Stimulated activated CD4-positive, alpha-beta T cell treated with anti-CD3 and anti-CD28 coated beads, Interleukin-15, amount 100 ng/mL, for 24 hours (primary cell): ENCODE measurements around the gene QRICH1.
A peak's percentile ranks its signal among the peaks of the same experiment; 100 is the strongest.

Source experiments
- DNase-seq: peaks from one replicate; pipeline ENCODE4 v3.0.0-alpha.2; 2020

The QRICH1 gene, protein sequence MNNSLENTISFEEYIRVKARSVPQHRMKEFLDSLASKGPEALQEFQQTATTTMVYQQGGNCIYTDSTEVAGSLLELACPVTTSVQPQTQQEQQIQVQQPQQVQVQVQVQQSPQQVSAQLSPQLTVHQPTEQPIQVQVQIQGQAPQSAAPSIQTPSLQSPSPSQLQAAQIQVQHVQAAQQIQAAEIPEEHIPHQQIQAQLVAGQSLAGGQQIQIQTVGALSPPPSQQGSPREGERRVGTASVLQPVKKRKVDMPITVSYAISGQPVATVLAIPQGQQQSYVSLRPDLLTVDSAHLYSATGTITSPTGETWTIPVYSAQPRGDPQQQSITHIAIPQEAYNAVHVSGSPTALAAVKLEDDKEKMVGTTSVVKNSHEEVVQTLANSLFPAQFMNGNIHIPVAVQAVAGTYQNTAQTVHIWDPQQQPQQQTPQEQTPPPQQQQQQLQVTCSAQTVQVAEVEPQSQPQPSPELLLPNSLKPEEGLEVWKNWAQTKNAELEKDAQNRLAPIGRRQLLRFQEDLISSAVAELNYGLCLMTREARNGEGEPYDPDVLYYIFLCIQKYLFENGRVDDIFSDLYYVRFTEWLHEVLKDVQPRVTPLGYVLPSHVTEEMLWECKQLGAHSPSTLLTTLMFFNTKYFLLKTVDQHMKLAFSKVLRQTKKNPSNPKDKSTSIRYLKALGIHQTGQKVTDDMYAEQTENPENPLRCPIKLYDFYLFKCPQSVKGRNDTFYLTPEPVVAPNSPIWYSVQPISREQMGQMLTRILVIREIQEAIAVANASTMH

DNA sequence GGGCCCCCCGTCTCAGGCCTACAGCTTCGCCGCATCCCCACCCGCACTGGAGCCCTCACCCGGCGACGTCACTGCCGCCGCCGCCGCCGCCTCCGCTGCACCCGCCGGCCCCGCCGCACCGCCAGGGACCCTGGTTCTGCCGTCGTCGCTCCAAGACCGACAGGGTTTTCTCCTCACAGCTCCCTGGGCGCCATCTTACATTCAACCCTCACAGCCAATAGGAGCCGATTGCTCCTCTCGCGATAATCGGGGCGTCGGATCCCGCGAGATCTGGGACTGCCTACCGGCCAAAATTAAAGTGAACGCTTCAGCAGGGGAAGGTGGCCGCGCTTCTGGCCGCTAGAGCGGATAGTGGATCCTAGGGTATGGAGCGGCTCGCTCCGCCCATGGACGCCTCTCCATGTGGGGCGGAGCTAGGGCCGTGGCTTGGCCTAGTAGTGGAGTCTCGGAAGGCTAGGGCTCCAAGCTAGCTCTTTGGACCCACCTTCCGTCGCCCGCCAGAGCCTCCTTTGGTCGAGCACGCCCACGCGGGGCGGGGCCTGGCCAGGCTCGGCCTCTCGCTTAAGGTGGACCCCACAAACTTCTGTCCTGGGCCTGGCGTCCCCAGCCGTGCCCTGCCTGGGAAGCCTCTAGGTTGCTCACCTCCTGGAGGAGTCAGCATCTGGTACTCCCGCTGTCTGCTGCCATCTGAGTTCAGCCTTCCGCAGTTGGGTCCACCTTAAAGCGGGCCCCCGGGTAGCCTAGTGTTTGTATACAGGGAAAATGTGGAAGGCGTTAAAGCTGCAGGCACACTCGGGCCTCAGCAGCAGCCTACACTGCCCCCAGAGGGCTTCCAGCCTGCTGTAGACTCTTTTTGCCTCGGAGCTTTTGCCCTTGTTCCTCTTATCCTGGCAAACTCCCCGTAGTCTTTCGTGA is at the start of gene QRICH1:
Gene QRICH1, minus strand, starts transcription at position 219 of the 915 bp plus-strand sequence. CDS start 17,054 bp downstream, outside the sequence.
- peak; percentile 97 for DNase-seq

DNA sequence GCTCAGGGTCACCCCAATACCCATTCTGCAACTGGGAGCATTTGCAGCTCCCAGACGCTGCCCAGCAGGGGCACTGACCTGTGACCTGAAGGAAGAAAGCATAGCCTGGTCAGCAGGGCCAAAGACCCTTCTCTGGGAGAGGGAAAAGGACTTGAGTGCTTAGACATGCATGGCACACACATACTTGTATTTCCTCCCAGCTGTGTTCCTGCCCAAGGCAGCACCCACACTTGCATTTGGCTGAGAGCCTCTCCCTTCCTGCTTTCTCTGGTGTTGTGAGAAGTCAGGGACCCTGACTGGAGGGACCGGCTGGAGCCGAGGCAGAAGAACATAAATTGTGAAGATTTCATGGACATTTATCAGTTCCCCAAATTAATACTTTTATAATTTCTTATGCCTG is 46.2 kb upstream of the QRICH1 start:
- no peak for DNase-seq

DNA sequence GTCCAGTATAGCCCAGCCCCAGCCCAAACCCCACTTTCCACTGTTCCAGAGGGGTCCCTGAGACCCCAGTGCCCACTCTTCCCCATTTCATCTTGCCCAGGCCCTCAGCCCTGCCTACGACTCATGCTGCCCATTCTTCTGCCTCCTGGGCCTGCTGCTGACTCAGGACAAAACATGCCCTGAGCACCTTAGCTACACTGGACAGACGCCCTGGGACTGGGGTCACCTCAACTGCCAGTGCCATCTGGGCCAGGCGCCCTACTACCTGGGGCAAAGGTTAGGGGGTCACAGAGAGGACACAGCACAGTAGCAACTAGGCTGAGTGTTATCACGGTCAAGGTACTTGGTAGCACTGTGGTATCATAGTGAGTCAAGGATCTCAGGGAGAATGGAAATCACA is 41.6 kb upstream of the QRICH1 start:
- DNase-seq = no peak

DNA sequence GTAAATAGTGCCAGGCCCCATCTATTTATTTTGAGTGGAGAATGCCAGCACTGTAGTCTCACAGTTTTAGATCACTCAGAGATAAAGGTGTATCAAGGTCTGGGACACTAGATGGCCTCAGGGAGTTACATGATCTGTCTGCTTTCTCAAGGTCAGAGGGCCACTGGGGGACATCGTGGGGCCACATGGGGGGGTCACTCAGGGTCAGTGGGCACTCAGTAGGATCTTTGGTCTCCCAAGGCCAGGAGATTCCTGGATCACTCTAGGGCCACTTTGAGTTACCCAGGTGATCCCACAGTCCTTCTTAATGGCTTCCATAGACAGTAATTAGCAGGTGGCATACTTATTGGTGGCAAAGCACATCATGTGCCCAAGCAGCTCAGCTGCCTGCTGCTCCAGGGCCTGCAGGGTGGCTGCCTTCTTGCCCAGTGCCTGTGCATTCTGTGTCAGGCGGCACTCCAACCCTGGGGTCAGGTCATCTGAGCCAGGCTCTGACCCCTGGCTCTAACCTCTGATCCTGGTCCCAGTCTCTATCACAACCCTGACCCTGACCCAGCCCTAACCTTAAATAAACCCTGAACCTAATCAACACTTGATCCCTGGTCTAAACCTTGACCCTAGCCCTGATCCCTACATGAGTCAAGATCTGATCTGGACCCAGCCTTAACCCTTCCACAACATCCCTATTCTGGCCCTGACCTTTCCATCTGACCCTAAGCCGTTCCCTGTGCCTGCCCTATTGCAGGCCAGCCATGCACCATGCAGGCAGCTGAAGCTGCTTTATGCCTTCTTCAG is 40.8 kb upstream of the QRICH1 start:
- DNase-seq = no peak

DNA sequence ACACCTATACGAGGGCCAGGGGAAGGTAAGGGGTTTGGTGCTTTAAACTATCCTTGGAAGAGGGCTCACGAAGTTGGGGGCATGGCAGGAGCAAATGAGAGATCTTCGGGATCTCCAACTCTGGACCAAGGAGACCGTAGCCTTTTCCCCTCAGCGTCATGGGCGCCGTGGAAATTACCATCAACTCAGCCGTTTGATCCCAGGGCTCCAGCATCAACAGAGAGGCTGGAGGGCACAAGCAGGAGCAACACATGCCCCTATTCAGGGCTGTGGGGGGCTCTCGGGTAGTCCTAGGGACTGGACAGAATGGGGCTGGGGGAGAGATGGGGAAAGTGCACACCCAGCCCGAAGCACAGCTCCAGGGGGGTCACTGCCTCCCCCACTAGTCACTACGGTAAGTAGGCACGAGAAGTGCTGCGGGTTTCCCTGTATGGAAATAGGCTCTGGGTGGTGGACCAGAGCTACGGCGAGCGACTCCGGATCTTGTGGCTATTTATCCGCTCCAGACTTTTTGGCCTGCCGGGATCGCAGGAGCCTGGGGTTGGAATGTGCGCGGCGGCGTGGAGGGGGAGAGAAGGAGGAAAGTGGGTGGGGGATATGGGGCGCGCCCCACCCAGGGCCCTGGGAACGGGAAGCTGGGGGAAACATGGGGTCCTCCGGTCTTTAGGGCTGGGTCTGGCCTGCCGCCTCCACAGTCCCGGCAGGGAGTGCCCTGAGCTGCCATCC is 39.5 kb upstream of the QRICH1 start:
- DNase-seq = no peak

DNA sequence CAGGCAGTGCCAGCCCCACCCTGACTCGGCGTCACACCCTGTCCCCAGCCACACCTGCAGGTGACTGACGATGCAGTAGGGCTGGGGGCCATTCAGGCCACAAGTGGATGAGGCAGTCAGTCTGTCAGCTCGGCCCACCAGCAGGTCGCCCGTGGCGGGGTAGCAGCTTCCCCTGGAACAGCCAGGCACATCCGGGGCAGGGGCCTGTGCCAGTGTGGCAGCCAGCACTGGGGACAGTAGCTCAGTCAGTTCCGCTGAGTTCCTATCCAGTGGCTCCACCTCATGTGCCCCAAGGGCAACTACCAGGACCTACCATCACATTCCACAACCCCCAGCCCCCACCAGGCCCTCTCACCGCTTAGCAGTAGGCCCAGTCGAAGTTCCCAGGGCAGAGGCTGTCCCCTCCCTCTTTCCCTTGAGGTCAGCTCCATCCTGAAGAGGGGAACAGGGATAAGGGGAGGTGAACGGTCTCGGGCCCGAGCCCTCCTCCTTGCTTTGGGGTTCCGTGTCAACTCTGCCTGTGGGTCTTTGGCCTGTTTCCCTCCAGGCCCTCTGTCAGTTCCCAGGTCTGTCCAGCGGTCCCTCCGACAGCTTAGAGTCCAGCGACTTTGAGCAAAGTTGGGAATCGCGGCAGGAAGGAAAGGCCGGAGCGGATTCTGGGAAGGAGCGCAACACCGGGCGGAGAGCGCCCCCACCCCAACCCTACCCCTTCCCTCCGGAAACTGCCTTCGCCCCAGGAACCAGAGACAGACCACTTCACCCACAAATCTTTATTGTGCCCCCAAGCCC is 38.8 kb upstream of the QRICH1 start, which contains the start of gene LAMB2:
Gene LAMB2, minus strand, starts transcription at position 614 of the 789 bp plus-strand sequence. Its CDS starts 183 bp downstream, at position 431.
- DNase-seq = no peak

DNA sequence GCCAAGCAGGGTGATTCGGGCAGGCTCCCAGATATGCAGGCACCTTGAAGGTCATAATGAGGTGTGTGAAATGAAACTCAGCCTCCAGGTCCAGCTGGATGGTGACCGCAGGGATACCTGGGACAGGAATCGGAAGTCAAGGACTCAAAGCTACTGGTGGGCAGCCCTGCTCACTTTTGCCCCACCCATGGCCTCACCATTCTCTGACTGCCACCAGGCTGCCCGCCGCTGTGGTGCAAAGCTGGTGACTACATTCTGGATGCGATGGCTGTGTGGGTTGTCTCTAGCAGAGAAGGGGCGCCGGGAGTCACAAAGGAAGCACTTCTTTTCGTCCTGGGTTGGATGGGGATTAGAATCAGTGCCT is 38.2 kb upstream of the QRICH1 start:
- no peak for DNase-seq

DNA sequence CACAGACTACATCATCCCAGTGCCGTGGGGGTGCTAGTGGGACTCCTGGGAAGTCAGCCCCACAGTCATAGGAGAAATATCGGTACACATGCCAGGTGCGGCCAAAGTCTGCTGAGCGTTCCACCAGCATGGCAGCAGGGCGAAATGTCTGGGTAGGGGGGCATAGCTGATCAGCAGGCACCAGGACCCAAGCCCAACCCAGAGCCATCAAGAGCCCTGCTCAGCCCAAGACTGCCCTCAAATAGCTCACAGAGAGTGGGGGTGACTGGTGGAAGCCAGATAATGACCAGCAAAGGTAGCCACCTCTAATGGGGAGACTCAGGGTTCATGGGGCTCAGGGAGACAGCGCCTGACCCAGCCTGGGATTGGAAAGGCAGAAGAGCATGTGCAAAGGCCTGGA is 37.7 kb upstream of the QRICH1 start:
- DNase-seq = no peak

DNA sequence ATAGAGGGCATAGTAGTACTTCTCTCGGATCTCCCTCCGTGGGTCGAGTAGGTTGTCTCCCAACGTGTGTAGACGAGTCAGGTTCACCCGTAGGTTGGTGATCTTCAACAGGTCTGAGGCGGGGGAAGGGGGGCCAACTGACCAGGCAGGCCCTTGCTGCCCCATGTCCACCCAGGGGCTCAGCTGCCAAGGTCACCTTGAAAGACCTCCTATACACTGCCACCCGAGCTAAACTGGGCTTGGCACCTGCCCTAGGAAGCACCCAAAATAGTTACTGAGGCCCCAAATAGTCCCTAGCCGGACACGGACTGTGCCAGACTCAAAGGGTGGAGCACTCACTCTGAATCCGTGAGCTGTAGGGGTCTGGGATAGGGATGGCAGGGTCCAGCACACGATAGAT is 37.2 kb upstream of the QRICH1 start:
- DNase-seq = no peak

DNA sequence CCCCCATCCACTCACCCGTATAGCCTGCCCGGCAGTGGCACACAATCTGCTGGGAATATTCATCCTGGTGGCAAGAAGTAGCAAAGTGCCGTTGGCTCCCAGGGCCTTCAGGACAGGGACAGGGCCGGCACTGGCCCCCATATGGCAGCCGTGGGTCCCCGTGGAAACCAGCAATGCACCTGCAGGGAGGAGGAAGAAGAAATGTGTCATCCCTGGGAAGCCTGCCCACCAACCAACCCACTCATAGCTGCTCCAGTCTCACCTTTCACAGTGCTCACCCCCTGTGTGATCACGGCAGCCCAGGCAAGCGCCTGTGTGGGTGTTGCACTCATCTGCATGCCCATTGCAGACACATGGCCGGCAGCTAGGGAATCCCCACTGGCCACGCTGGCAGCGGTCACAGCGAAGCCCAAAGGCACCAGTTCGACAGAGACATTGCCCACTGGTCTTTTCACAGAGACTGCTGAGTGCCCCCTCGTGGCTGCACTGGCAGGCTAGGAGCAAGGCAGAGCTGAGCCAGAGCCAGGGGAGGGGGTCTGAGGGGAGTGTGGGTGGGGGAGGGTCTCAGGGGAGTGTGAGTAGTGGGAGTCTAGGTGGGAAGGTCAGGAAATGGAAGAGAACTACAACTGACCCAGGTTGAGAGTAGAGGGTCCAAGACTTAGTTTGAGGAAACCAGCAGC is 31.3 kb upstream of the QRICH1 start:
- DNase-seq = no peak

DNA sequence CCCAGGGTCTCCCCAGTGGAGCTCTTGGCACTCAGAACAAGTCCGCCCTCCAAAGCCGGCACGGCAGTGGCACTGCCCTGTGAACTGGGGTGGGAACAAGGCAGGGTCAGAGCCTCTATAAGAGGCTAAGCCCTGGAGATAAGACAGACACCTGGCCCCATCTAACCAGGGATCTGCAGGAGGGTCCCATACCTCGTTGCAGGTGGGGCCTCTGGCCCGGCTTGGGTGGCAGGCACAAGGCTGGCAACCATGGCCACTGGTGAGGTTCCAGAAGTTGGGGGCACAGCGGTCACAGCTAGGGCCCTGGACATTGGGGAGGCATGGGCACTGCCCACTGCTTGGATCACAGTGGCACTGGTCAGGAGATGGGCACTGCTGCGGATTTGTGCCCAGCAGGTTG is 30.3 kb upstream of the QRICH1 start:
- DNase-seq = no peak

DNA sequence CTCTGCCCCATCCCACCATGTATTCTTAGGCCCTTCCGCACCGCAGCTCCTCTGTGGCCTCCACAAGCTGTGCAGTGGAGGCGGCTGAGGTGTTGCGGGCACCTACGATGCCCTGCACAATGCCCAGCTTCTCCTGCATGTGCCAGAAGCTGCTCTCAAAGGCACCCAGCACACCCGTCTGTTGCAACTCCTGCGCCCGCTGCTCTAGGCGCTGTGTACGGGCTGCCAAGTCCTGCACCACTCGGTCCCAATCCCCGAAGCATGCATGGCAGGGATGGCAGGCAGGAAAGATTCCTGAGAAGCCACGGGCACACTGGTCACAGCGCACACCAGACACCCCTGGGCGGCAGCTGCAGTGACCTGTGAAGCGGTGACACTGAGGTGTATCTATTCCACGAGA is 29.8 kb upstream of the QRICH1 start:
- no peak for DNase-seq

DNA sequence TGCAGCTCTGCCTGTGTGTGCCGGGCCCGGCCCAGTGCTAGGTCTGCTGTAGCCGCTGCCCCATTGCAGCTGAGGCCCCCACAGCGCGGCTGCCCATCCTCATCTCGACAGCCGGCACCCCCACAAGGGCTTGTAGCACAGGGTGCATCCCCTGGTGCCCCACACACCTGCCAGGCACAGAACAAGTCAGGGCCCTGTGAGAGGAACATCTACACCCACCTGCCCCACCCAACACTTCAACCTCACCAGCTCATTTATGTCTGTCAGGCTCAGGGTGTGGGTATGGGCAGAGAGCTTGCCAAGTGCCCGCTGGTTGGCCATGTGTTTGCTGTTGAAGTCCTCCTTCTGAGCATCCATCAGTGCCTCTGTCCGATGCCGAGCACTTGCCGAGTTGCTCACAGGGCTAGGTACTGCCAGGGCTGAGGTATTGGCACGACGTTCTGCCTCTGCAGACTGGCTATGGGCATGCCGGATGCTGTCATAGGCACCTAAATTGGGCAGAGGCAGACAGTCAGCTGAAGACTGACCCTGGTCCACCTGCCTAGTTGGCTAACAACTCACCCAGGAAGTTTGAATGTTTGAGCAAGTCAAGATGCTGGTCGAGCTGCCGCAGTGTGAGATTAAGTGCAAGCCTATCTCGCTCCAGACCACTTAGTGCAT is 29.1 kb upstream of the QRICH1 start:
- no peak for DNase-seq

DNA sequence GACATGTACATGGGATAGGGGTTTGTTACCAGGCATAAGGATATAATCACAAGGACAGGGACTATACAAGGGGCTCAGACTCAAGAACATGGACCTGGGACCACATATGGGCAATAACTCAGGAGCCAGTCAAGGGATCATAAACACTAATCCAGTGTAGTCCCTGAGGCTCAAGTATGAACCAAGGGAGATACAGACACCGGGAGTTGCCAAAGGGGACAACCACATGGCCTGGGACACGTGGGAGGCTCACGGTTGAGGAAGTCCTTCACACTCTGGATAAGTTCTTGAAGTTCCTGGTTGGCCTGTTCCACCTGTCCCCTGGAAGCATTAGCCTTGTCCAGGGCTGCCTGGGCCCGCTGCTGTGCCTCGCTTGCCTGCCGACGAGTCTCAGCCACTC is 28.6 kb upstream of the QRICH1 start:
- DNase-seq = no peak

DNA sequence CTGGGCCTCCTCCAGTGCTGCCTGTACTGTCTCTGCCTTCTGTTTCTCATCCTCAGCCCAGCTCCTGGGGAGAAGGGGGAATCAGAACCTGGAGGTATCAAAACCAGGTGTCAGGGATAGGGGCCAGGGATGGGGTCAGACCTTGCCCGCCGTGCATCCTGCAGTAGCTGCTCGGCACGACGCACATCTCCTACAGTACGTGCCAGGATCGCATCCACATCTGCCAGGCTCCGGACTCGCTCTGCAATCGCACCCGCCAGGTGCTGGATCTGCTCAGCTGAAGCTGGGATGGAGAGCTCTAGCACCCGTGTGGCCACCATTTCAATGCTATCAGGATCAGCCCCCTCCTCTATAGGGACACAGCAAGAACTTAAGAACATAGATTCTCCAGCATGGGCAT is 28.2 kb upstream of the QRICH1 start:
- DNase-seq = no peak

DNA sequence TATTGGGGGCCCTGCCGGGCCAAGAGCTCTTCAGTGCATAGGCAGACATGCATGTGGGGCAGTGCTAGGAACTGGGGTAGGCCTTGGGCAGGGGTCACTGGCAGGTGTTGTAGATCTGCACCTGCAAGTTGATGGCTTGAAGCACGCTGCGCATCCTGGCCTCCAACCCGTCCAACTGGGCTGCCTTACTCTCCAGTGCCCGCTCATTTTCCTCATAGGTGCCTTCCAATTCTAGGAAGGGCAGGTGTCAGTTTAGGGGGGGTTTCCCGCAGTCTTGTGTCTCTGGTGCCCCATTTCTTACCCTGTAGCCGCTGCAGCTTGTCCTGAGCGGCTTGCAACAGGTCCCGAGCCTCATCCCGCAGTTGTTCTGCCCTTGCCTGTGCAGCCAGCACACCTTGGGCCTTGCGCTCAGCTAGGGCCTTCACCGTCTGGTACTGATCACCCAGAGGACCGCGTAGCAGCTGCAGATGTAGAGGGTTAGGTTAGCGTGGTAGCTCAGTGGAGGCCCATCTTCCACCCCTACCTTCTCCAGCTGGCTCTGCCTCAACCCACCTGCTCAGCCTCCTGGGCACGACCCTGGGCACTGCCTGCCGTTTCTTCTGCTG is 27.4 kb upstream of the QRICH1 start:
- no peak for DNase-seq

DNA sequence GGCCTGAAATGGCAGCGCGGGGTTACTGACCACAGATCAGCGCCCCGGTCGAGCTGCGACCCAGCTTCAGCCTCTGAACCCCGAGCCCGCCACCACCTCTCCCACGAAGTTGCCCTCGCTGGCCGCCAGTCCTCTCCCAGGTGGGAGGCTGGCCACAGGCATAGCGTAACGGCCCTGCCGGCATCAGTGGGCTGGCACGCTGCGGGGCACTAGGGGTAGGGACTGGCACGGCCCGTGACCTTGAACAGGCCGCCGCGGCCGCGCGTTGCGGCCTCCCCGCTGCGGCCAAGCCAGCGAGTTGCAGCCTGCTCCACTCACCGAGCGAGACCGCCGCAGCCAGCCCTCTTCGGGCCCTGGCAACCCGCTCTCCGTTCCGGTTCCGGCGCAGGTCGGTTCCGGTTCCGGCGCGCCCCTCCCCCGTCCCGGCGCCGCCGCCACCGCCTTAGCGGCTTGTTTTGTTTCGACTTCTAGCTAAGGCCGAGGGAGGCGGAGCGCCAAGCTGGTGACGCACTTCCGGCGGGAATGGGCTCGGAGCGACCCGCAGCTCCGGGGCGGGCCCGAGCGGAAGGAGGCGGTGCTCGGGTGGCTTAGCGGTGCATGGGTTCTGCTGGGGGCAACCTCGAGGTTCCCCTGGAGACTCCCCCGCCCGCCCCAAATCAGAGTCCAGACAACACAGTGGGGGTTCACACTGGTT is 26.7 kb upstream of the QRICH1 start, which contains the start of gene USP19:
Gene USP19, minus strand, starts transcription at position 386 of the 694 bp plus-strand sequence. CDS start 1,678 bp downstream, outside the sequence.
- peak; percentile 96 for DNase-seq

DNA sequence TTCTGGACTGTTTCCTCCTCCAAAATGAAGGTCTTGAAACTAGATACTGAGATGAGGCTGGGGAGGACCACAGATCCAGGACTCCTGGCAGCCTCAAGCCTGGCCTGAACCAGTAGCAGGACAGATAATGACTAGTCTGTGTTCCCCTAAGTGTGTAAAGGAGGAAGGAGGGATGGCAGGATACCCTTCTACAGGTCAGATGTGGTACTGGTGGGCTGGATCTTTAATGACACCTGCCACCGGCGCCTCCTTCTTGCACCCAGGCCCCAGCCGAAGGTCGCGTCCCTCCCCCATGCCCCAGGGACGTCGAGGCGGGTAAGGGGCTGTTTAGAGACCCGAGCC is 26.2 kb upstream of the QRICH1 start:
- no peak for DNase-seq
